Muscle layer of duodenum (tissue), 2 donors: ENCODE results near the gene PEX14.
A peak's percentile ranks its signal among the peaks of the same experiment; 100 is the strongest.

Source experiments
- H3K27ac ChIP-seq: one replicate; pipeline ENCODE4 v1.7.0; 2013; ENCODE audit warnings: mild to moderate bottlenecking, low read length
- H3K27me3 ChIP-seq: one replicate; pipeline ENCODE4 v1.7.0; 2013; ENCODE audit warnings: low read depth, mild to moderate bottlenecking, control low read depth, low read length
- H3K36me3 ChIP-seq, 2 donors: one replicate each; pipeline ENCODE4 v1.7.0; 2013; ENCODE audit warnings: low read length in 2 of 2, control low read depth in 1 of 2, mild to moderate bottlenecking in 1 of 2; ENCODE audit not compliant: insufficient read depth in 2 of 2, control insufficient read depth in 1 of 2
- H3K4me1 ChIP-seq, 2 donors: one replicate each; pipeline ENCODE4 v1.7.0; 2013; ENCODE audit warnings: low read length in 2 of 2, mild to moderate bottlenecking in 2 of 2, control low read depth in 1 of 2, moderate library complexity in 1 of 2; ENCODE audit not compliant: insufficient read depth in 2 of 2, control insufficient read depth in 1 of 2
- H3K4me3 ChIP-seq, 2 donors: one replicate each; pipeline ENCODE4 v1.7.0; 2013; ENCODE audit warnings: low read length in 2 of 2, low read depth in 1 of 2, mild to moderate bottlenecking in 1 of 2
- H3K9me3 ChIP-seq, 2 donors: one replicate each; pipeline ENCODE4 v1.7.0; 2013; ENCODE audit warnings: low read length in 2 of 2, control low read depth in 1 of 2, mild to moderate bottlenecking in 1 of 2; ENCODE audit not compliant: control insufficient read depth in 1 of 2
- donor health status: healthy.

Gene PEX14

DNA sequence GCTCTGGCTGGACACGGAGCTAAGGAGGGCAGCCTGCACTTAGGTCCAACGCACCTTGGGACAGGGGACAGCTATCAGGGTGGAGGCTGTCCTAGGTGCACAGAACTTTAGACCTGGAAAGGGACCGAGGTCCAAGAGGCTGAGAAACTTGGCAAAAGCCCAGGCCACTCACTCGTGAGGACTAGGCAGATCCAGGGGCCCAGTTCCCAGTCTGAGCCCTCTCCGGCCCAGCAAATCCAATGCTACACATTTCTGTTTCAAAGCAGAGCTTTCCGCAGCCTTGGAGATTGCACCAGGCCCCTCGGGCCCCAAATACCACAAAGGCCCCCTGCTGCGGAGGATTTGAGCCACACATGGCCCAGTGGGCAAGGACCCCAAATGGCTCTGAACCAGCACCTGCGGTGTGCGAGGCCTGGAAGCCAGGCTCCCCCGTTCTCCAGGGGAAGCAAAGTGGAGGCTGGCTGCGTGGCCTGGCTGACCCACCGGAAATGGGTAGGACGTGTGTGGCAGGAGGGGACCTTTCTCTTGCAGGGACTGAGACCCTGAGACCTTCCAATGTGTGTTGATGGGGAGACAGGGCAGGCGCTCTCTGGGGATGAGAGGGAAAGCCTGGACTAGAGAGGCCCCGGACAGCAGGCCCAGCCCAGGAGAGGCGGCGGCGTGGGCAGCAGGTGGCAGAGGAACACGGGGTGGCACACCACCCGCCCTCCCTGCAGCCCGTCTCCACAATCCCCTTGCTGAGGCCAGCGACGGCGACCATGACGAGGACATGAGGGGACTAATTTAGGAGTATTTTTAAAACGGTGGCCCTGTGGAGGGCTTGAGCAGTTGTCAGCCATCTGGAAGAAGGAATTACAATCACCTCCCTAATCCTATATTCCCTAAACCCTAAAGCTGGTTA, 203.0 kb downstream of the PEX14 start:
- Histone ChIP-seq H3K4me1 (peaks cover 3 to 87% of the 10 kb centered on the region in 2 donors), H3K9me3 (no peaks in the 10 kb centered on the region), H3K36me3 (no peaks in the 10 kb centered on the region), H3K27ac (no peak overlapping the region), H3K4me3 (no peak overlapping the region), H3K27me3 (no peaks in the 10 kb centered on the region)

DNA sequence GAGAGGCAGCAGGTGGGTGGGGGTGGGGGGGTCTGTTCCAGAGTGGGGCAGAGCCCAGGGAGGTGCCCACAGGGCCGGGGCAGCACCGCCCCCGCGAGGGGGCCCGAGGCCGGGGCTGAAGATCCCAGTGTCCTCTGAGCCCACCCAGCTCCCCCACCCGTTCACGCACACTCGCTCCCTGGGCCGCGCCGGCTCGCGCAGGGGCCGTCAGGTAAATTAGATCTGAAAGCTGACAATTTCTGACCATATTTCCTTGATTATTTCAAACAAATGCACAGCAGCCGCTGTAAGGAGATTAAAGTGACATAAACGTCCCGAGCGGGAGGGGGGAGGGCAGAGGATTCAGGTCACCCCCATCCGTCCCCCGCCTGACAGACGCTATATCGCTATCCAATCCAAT, 203.7 kb downstream of the PEX14 start:
- H3K4me3 ChIP-seq = no peak overlapping the region
- no peaks in the 10 kb centered on the region for H3K36me3 ChIP-seq
- no peaks in the 10 kb centered on the region for H3K27me3 ChIP-seq
- no peak overlapping the region for H3K27ac ChIP-seq
- H3K4me1 ChIP-seq = peaks cover 3 to 91% of the 10 kb centered on the region in 2 donors
- H3K9me3 ChIP-seq = no peaks in the 10 kb centered on the region

DNA sequence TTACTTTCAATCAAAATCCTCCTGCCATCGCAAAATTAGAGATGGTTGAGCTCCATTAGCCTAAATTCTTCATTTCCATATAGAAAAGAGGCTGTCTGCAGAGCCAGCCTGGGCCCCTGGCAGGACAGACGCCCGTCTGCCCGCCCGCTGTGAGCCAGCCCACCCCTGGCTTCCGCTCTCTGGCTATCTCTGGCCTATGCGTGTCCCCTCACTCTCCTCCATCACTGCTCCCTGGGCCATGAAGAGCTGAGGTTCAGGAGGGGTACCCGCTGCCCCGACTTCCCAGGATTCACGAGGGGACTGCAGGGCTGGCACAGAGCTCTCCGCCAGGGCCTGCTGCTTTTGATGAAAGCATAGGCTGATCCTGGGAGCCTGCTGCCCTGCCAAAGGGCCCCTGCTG, 204.1 kb downstream of the PEX14 start:
- Histone ChIP-seq H3K4me3 (peak overlapping the region in 1 of 2 donors; percentile 21), H3K36me3 (no peaks in the 10 kb centered on the region), H3K27me3 (no peaks in the 10 kb centered on the region), H3K9me3 (no peaks in the 10 kb centered on the region), H3K4me1 (peaks cover 3 to 91% of the 10 kb centered on the region in 2 donors), H3K27ac (no peak overlapping the region)

DNA sequence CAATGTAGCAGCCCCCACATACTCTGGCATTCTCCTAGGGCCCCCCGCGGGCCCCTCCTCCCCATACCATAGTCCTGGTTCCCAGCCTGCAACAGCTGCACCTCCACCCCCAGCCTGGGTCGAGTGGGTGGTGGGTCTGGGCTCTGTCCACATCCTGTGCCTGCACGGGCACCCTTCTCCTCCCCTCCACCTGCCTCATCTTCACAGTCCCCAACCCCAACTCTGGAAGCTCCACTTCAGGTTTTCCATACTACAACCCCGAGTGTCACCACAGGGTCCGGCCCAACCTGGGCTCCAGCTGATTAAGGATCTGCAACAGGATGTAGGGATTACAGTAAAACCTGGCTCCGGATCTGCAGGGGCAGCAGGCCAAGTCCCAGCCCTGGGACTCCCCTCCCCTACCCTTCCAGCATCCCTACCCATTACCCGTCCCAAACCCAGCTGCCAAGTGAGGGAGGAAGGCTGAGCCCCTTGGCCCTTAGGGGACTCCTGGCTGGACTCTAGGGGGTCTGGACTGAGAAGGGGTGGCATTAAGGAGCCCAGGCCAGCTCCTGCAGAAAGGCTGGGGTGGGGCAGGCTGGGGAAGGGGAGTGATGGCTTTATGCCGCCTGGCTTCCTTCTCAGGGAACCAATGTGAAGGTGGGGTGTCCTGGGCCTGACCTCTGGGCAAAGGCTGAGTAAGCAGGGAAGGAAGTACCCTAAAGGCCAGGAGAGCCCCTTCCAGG, 204.9 kb downstream of the PEX14 start:
- H3K4me1 ChIP-seq = peaks cover 5 to 90% of the 10 kb centered on the region in 2 donors
- peak overlapping the region in 1 of 2 donors; percentile 21 for H3K4me3 ChIP-seq
- H3K9me3 ChIP-seq = no peaks in the 10 kb centered on the region
- H3K36me3 ChIP-seq = no peaks in the 10 kb centered on the region
- no peak overlapping the region for H3K27ac ChIP-seq
- no peaks in the 10 kb centered on the region for H3K27me3 ChIP-seq
